ENCODE results near the gene SLC35D2.
"Not testable (repeated sequence)": the region's sequence is repeated elsewhere in the genome, so short reads cannot be mapped to it uniquely, and the experiment has no call there.

The SLC35D2 gene

GRCh38 chr9:96360976-96361375 is 22.5 kb downstream of the SLC35D2 start:
- no peak overlapping the region for H3K27ac ChIP-seq
- no peak overlapping the region for H3K4me3 ChIP-seq
- TF ChIP-seq, protein P1, sequence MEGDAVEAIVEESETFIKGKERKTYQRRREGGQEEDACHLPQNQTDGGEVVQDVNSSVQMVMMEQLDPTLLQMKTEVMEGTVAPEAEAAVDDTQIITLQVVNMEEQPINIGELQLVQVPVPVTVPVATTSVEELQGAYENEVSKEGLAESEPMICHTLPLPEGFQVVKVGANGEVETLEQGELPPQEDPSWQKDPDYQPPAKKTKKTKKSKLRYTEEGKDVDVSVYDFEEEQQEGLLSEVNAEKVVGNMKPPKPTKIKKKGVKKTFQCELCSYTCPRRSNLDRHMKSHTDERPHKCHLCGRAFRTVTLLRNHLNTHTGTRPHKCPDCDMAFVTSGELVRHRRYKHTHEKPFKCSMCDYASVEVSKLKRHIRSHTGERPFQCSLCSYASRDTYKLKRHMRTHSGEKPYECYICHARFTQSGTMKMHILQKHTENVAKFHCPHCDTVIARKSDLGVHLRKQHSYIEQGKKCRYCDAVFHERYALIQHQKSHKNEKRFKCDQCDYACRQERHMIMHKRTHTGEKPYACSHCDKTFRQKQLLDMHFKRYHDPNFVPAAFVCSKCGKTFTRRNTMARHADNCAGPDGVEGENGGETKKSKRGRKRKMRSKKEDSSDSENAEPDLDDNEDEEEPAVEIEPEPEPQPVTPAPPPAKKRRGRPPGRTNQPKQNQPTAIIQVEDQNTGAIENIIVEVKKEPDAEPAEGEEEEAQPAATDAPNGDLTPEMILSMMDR (IDR thresholded peaks at IDR 0.05), result no peak
- DNase-seq (ENCODE audit: low spot score), result no peak

DNA sequence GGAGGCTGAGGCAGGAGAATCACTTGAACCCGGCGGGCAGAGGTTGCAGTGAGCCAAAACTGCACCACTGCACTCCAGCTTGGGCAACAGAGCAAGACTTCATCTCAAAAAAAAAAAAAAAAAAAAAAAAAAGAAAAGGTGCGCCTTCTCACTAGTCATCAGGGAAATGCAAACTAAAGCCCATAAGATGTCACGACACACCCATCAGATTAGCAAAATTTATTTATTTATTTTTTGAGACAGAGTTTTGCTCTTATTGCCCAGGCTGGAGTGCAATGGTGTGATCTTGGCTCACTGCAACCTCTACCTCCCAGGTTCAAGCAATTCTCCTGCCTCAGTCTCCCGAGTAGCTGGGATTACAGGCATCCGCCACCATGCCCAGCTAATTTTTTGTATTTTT is 23.0 kb downstream of the SLC35D2 start:
- H3K27ac ChIP-seq; DNase-seq (ENCODE audit: low spot score); H3K4me3 ChIP-seq: not testable (repeated sequence)

DNA sequence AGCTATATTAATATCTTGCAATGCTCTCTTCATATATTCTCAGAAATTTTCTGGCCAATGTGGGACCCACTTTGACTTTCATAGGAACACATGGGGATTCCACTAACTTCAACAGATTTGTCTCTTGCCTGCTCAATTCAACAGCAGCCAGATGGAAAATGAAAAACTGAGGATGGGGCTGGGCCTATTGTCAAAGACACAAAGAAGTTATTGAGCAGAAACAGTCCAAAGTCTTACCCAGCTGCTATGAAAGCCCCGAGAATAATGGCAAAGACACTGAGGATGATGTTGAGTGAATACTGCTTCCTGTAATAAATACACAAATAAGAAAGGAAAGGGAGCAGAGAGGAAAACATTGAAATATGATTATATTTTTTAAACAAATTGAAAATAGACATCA is 32.6 kb downstream of the SLC35D2 start:
- DNase-seq (ENCODE audit: low spot score), result no peak
- TF ChIP-seq, protein P1 (IDR thresholded peaks at IDR 0.05), result no peak
- Histone ChIP-seq H3K4me3 (no peak overlapping the region), H3K27ac (no peak overlapping the region)

- DNase-seq (ENCODE audit: low spot score), result no peak
- no peak overlapping the region for H3K4me3 ChIP-seq
- TF ChIP-seq, protein P1 (IDR thresholded peaks at IDR 0.05), result no peak
- H3K27ac ChIP-seq, result no peak overlapping the region
These were observed 35.2 kb downstream of the SLC35D2 start for GRCh38 chr9:96348261-96348660.

DNA sequence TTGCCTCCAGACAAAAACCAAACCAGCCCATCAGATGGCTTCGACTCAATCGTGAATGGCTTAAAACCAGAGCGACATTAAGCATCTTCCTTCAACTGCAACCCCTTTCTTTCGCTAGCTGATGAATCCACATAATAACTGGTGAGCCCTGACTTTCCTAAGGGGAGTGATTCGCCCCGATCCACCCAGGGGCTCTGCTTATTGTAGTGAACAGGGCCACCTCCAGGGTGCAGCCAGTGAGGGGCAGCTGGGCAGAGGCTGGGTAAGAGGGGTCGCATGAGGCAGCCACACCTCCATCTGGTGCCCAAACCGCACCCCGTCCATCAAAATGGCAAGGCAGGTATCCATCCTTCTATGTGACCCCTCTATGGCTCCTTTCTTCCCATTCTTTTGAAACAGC is 38.0 kb downstream of the SLC35D2 start:
- DNase-seq (ENCODE audit: low spot score), result no peak
- H3K4me3 ChIP-seq, result no peak overlapping the region
- H3K27ac ChIP-seq, result peak overlapping the region in 1 of 2 donors; percentile 60
- TF ChIP-seq, protein P1 (IDR thresholded peaks at IDR 0.05), result no peak

GRCh38 chr9:96344458-96345180 is 38.9 kb downstream of the SLC35D2 start:
- TF ChIP-seq, protein P1 (IDR thresholded peaks at IDR 0.05), result no peak
- Histone ChIP-seq H3K4me3 (no peak overlapping the region), H3K27ac (peak overlapping the region in 1 of 2 donors; percentile 60)
- peak; percentile 86 for DNase-seq (ENCODE audit: low spot score)

DNA sequence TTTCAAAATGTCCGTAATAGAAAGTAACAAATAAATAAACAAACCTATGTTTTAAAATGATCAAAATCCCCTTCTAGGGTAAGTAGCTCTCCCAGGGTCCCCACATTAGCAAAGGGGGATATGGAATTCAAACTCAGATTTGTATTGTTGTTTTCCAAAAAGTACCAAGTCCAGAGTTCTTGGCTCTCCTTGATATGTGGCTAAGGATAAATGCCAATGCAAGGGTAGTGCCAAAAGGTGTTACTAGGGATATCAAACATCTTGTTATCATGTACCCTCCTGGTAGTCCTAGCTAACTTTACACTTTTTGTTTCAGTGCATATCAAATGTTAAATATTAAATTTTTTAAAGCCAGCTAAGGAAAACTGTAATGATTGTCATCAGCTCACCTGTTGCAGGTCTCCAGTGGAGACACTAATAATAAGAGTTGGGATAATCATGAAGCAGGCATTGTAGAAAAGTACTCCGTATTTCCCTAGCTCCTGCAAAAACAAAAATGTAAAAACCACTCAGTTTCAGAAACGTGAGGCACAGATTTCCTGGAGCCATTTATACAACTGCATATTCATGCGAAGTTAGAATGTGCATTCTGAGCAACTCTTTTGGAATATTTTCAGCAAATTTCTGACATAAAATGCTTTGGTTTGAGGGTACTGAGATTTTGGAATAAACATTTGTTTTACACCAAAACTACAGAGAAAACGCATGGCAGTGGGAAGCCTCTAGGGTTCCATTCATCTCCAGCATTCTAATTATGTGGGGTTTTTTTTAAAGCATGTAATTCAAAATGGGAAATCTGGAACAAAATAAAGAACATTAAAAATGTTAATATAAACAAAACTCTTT is 39.8 kb downstream of the SLC35D2 start:
- DNase-seq (ENCODE audit: low spot score), result no peak
- H3K27ac ChIP-seq, result peak overlapping the region in 1 of 2 donors; percentile 19
- H3K4me3 ChIP-seq, result no peak overlapping the region
- TF ChIP-seq, protein P1 (IDR thresholded peaks at IDR 0.05), result no peak
